ENCODE data around the gene FDXACB1.
A peak's percentile ranks its signal among the peaks of the same experiment; 100 is the strongest.

The FDXACB1 gene

GRCh38 chr11:111878849-111879636, at the start of gene FDXACB1, which contains the start of gene CFAP68:
Gene FDXACB1, minus strand, starts transcription at chr11:111879165. Its CDS starts 33 bp downstream, at chr11:111879132.
Gene CFAP68, plus strand, starts transcription at chr11:111879541. Its CDS starts 20 bp downstream, at chr11:111879561.
- peak; percentile 99 for DNase-seq

- DNase-seq, result peak; percentile 100
Observed at GRCh38 chr11:111926505-111927391, 47.8 kb upstream of the FDXACB1 start.

DNA sequence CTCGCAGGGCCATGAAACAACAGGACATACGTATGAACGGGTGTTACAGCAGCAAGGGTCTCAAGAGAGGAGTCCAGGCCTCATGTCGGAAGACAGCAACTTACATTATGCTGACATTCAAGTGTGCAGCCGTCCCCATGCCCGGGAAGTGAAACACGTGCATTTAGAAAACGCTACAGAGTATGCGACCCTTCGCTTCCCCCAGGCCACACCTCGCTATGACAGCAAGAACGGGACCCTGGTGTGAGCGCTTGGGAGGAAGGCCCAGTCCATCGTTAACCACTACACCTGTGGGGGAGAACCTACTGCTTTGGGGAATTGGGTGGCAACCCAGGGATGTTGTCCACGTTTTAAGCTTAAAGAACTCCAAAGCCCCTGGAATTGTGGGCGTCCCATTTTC, 47.0 kb upstream of the FDXACB1 start:
- no peak for DNase-seq

- DNase-seq, result no peak
Observed at GRCh38 chr11:111923951-111924350, 45.0 kb upstream of the FDXACB1 start.

DNA sequence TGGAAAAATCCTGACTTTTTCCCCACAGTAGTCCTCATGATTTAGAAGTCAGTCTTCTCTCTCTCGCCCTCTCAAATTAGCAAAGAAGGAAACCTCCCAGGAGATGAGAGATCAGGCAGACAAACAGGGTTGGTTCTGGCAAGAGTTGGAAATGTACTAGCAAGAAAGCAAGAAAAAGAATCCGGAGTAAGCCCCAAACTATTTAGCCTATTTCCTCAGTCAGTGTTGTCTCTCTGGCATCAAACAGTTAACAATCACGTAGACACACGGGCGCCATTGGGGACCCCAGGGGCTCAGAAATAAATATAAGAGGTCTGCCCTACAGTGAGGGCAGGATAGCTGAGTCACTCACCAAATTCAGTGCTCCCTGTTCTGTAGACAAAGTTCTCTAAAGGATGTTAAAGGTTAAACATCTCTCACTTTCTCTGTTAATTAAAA, 44.4 kb upstream of the FDXACB1 start:
- no peak for DNase-seq

DNA sequence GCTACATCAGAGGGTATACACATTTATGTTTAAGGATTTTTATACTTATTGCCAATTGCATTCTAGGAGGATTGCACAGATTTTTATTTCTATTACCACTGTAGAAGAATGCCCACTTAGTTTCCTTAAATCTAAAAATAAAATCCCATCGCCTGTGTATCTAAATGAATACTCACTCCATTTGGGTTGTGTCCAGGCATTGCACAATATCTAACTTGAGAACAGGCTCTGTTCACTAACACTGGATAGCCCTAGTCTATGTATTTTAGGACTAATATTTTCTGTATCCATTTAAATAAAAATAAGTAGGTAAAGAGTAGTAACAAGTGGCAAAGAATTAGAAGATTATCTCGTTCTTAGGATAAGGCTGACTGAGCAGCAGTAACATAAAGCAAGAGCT, 43.8 kb upstream of the FDXACB1 start:
- peak; percentile 76 for DNase-seq

- no peak for DNase-seq
Observed at GRCh38 chr11:111921541-111922230, 42.7 kb upstream of the FDXACB1 start.

GRCh38 chr11:111920908-111921307, 41.9 kb upstream of the FDXACB1 start:
- DNase-seq, result no peak

DNA sequence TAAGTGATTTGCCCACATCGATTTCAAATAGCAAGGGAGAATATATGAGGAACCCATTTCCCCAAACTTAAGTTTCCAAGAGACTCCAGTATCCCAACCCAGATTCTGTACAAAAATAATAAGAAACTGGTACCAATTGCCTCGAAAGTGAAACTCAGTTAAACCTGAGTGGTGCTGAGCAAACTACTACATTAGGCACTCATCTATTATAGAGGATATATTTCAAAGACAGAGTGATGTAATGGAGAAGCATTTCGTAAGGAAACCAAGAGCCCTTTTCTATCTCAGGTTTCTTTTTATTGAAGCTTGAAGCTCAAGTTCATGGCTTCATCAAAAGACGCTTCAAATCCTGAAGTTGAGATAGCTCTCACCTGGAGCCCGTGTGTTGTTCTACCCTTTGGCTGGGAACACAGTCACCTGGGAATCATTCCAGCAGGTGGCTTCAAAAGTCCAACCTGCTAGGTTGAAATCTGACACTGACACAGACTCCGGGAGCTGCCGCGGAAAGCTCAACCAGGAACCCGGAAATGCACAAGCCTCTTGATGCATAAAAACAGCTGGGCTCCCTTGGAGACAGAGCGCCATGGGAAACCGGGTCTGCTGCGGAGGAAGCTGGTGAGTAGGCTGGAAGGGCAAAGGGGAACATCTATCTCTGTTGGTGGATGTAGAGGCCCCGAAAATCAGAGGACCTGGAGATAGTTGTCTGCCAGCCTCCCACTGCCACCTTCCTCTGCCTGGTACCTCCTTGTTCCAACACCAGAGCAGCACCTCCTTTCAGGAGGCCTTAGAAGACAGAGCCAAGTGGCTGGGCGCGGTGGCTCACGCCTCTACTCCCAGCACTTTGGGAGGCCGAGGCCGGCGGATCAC, 39.7 kb upstream of the FDXACB1 start, which contains the start of gene C11orf52:
Gene C11orf52 (plus strand): TSS at position 524 of the 867 bp plus-strand sequence. CDS start 60 bp downstream, at position 584.
- no peak for DNase-seq

DNA sequence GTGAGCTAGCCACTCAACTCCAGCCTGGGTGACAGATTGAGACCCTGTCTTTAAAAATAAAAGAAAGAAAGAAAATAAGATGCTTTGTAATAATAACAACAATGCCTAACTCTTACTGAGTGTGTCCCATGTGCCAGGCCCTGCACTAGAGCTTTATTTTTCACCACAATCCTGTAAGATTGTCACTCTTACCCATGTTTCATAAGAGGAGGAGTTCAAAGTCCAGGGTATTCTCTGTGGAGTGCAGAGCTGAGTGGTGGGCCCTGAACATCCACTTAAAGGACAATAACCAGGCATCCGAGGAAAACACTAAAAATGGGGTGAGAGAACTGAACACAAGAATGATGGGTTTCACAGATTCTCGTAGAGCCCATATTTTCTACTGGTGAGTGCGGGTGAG, 38.8 kb upstream of the FDXACB1 start:
- DNase-seq, result no peak

DNA sequence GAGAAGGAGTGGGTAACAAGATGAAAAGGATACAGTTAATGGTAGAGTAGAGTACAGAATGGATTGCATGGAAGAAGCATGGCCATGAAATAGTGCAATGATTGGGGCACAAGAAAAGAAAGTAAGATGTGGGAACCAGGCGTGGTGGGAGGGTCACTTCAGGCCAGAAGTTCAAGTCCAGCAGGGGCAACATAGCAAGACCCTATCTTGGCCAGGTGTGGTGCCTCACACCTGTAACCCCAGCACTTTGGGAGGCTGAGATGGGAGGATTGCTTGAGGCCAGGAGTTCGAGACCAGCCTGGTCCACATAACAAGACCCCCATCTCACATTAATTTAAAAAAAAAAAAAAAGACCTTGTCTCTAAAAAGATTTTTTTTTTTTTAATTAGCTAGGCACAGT, 38.3 kb upstream of the FDXACB1 start:
- DNase-seq, result no peak

- DNase-seq, result no peak
Observed at GRCh38 chr11:111916768-111917167, 37.8 kb upstream of the FDXACB1 start.

- DNase-seq, result no peak
Observed at GRCh38 chr11:111913997-111914396, 35.0 kb upstream of the FDXACB1 start.

GRCh38 chr11:111913031-111913861, 34.3 kb upstream of the FDXACB1 start:
- no peak for DNase-seq

DNA sequence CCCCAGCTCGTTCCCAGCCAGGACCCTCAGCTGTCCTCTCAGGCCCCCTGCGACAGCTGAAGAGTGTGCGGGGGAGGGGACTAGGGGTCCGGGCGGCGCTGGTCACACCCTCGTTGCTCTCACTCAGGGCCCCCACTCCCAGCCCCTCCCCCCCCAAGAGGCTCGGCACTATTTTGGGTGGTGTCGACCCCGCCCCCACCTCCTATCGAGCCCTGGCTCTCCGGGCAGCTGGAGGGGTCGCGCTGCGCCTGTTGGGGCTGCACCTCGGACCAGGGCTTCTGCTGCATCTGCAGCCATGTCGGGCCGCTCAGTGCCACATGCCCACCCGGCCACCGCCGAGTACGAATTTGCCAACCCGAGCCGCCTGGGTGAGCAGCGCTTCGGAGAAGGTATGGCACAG, 33.6 kb upstream of the FDXACB1 start, which contains the start of gene HSPB2:
Gene HSPB2 (plus strand): TSS at position 200 of the 400 bp plus-strand sequence. CDS start 96 bp downstream, at position 296.
- no peak for DNase-seq

- DNase-seq, result no peak
Observed at GRCh38 chr11:111911563-111912401, 32.8 kb upstream of the FDXACB1 start, which contains the start of gene CRYAB. Gene CRYAB, minus strand, starts transcription at chr11:111911770. Its CDS starts 46 bp downstream, at chr11:111911724.

DNA sequence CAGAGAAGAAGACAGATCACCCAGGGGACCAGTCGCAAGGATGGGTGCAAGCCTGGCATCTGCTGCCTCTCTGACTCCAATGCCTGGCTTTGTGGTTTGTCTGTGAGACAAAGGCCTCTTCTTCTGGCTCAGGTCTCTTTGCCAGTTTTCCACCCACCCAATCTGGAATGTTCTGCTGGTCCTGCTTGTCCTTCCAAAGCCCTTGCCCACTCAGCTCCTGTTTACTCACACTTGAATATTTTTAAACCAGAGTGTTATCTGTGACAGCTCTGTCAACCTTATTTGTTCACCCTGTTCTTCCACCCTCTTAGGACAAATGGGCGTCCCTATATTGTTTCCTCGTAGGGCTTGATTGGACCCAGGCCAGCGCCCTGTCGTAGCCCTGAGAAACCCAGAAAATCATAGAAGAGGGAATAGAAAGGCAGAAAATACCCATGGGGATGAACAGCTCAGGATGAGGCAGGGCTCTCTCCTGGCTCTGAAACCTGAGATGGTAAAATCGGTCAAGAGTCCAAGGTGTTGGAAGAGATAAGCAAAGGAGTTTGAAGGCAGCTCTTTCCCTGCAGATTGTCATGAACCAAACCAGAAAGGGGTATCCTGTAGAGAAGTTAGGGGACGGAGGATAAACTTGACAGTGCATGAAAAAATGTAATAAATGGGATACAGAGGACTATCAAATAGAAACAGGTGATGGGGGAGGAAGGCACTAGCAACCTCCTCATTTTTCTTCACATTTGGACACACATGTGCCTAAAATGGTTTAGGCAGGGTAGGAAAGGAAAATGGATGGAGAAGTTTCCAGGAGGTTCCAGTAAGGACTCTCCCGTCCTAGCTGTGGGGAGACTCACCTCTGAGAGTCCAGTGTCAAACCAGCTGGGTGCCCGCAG, 32.0 kb upstream of the FDXACB1 start:
- peak; percentile 59 for DNase-seq

GRCh38 chr11:111909378-111909777, 30.4 kb upstream of the FDXACB1 start:
- no peak for DNase-seq
